AG10803 (cell line): ENCODE data around the gene NEK4.

Experiments
- DNase-seq: peaks from one replicate; pipeline ENCODE4 v3.0.0; 2010; ENCODE audit warnings: low read depth
- H3K4me3 ChIP-seq: 2 replicates; pipeline ENCODE4 v1.5.1; 2011; ENCODE audit warnings: mild to moderate bottlenecking, low read length, control low read depth
- CTCF ChIP-seq: conservative IDR thresholded peaks from 2 replicates; pipeline ENCODE4 v1.5.1; 2011; ENCODE audit warnings: mild to moderate bottlenecking, low read length, control low read depth, inconsistent platforms

NEK4 gene

DNA sequence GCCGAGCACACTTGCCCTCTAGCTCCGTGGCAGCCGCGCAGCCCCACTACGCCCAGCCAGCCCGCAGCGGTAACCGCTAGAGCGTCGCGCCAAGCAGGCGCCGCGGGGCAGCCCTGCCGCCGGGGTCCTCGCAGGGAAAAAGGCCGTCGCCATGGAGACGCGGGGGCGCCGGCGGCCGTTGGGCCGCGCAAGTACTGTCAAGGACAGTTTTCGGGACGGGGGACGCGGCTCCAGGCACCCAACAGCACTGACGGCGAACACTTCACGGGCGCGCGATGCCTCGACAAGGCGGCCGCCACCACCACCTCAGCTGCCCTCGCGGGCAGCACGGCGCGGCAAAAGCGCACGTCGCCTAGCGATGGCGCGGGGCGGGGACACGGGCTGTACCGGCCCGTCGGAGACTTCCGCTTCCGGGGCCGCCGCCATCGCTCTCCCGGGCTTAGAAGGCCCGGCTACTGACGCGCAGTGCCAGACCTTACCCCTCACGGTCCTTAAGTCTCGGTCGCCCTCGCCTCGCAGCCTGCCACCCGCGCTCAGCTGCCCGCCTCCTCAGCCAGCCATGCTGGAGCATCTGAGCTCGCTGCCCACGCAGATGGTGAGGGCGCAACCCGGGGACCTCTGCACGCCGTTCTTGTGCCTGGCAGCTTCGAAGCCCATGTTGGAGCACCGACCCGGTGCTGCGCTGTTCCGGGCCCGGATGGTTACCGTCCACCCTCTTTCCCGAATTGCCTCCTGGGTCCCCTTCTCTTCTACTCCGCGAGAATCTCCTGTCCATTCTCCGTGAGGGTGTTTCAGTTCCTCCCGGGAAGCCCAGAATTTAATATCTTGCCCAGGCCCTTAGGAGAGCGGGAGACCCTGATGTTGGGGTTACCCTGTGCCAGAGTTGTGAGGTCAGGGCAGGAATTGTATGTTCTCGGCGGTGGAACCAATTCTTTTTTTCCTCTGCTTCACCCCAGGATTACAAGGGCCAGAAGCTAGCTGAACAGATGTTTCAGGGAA, 64.8 kb downstream of the NEK4 start, which contains the start of the genes GLT8D1 and SPCS1:
TSS of gene GLT8D1 (minus strand) at position 104 of the 999 bp plus-strand sequence. CDS start 5,331 bp downstream, outside the sequence.
TSS of gene SPCS1 (plus strand) at position 419 of the 999 bp plus-strand sequence. CDS start at position 560, 141 bp downstream.
- H3K4me3 ChIP-seq, result peak within 1 kb of the TSS; percentile 98
- TF ChIP-seq CTCF, result no peak
- peak; percentile 85 for DNase-seq

- no peak for TF ChIP-seq CTCF
These were observed 65.4 kb downstream of the NEK4 start for GRCh38 chr3:52705438-52705687.

GRCh38 chr3:52704611-52705437, 65.9 kb downstream of the NEK4 start:
- no peak for TF ChIP-seq CTCF
- peak overlapping the region; percentile 98 for H3K4me3 ChIP-seq
- DNase-seq, result peak; percentile 68

More at GRCh38 chr3:52705438-52705687, 65.4 kb downstream of the NEK4 start:
- H3K4me3 ChIP-seq, result peak overlapping the region; percentile 98
- DNase-seq, result no peak

- no peak for TF ChIP-seq CTCF
- H3K4me3 ChIP-seq, result peak overlapping the region; percentile 98
- DNase-seq, result no peak
These were observed 67.4 kb downstream of the NEK4 start for GRCh38 chr3:52703341-52703740.

DNA sequence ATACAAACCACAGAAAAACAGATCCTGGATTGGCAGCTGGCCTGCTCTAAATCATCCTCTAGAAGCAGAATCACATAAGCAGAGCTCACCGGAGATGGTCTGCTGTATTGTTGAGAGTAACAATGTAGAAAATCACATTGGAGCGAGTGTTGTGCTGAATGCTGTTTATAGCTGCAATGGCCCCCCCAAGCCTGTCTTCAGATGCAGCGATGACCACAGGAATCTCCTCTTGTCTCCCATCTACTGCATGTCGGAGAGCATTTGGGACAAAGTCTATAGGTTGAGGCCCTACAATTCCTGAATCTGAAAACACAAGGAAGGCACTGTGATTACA, 73.1 kb downstream of the NEK4 start:
- no peak overlapping the region for H3K4me3 ChIP-seq
- TF ChIP-seq CTCF, result no peak
- DNase-seq, result no peak

GRCh38 chr3:52696830-52697631, 73.7 kb downstream of the NEK4 start:
- no peak for TF ChIP-seq CTCF
- no peak overlapping the region for H3K4me3 ChIP-seq
- no peak for DNase-seq
